Body of pancreas (tissue), 4 donors: Measurements from ENCODE around the gene STAT1.

Experiments
- POLR2A ChIP-seq, 3 donors: fragments of 450-650 bp; IDR thresholded peaks; one replicate each; pipeline ENCODE4 v1.6.1; 2016; ENCODE audit warnings: antibody characterized with exemption in 3 of 3, mild to moderate bottlenecking in 2 of 3
- TF ChIP-seq, protein P1 (sequence below), 7 experiments: fragments of 450-650 bp in 4 of 7; fragments of 200-600 bp in 3 of 7; sonication (generic) in 3 of 7; IDR thresholded peaks; one replicate each; pipeline ENCODE4 v1.5.1; 2016 to 2019; ENCODE audit warnings: antibody characterized with exemption in 7 of 7

DNA sequence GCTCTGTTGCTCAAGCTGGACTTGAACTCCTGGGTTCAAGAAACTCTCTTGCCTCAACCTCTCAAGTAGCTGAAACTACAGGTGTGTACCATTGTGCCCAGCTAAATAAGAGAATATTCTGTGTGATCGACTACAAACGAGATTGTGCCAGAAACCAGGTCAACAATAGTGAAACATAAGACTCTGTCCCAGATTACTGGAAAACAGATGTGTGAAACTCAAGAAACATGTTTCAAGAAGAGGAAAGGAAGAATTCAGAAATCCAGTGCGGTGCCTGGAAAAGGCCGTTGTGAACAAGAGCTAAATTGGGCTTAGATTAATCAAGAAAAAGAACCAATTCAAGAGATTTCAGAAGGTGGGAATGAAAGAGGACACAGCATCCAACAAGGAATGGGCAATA is 23.4 kb upstream of the STAT1 start:
- TF ChIP-seq, protein P1, sequence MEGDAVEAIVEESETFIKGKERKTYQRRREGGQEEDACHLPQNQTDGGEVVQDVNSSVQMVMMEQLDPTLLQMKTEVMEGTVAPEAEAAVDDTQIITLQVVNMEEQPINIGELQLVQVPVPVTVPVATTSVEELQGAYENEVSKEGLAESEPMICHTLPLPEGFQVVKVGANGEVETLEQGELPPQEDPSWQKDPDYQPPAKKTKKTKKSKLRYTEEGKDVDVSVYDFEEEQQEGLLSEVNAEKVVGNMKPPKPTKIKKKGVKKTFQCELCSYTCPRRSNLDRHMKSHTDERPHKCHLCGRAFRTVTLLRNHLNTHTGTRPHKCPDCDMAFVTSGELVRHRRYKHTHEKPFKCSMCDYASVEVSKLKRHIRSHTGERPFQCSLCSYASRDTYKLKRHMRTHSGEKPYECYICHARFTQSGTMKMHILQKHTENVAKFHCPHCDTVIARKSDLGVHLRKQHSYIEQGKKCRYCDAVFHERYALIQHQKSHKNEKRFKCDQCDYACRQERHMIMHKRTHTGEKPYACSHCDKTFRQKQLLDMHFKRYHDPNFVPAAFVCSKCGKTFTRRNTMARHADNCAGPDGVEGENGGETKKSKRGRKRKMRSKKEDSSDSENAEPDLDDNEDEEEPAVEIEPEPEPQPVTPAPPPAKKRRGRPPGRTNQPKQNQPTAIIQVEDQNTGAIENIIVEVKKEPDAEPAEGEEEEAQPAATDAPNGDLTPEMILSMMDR (IDR thresholded peaks at IDR 0.05), result no peak
- no peak for TF ChIP-seq POLR2A (IDR thresholded peaks at IDR 0.05)
